Measurements from ENCODE around the gene GALK1. TPM values are rescaled to one million over a fixed set of nuclear protein-coding genes. Genes with fewer than 3 reads are reported as not detected.

GALK1 gene
- polyA plus RNA-seq, 3 donors = 44.8 to 108 (median 84.3) TPM

- 97% methylated on average over 26 of the region's 26 CpGs for WGBS (ENCODE audit: insufficient coverage)
- intact Hi-C loops (cut with micrococcal nuclease) = no loop called here
- DNase-seq = no peak
- Mint-ChIP-seq H3K36me3 (peaks cover 3% of the 10 kb centered on the region in 2 donors), H3K4me1 (peaks cover 31% of the 10 kb centered on the region), H3K4me3 (no peak overlapping the region), H3K27ac (peak overlapping the region; percentile 37 to 98 (median 76)), H3K9me3 (peaks cover 0 to 4% (median 0%) of the 10 kb centered on the region in 7 donors), H3K27me3 (ENCODE audit: low read depth in 3 of 3) (peaks cover 0 to 2% (median 0%) of the 10 kb centered on the region in 3 donors)
- no peak for TF ChIP-seq CTCF (IDR thresholded peaks at IDR 0.05)
- Histone ChIP-seq H3K79me2 (ENCODE audit: insufficient read depth, low read length) (no peaks in the 10 kb centered on the region), H3K4me3 (replicated peaks in 1 of 3; ENCODE audit: low read depth in 2 of 3, low read length in 3 of 3) (no peak overlapping the region), H2AFZ (ENCODE audit: insufficient read depth, low read depth, low read length, poor library complexity, severe bottlenecking) (no peak overlapping the region), H4K20me1 (ENCODE audit: insufficient read depth, low read length) (no peaks in the 10 kb centered on the region), H3K9ac (ENCODE audit: insufficient read depth, low read length, poor library complexity, severe bottlenecking) (no peak overlapping the region), H3K27me3 (ENCODE audit: control insufficient read depth in 2 of 2, insufficient read depth in 2 of 2, low read length in 2 of 2) (no peaks in the 10 kb centered on the region), H3K36me3 (replicated peaks in 1 of 2; ENCODE audit: control insufficient read depth in 1 of 2, insufficient read depth in 2 of 2, low read length in 2 of 2) (no peaks in the 10 kb centered on the region), H3K4me2 (replicated peaks; ENCODE audit: extremely low read depth, low read length, poor library complexity, severe bottlenecking) (no peak overlapping the region), H3K4me1 (ENCODE audit: control insufficient read depth in 1 of 2, insufficient read depth in 2 of 2, low read length in 2 of 2) (peaks cover 20 to 28% of the 10 kb centered on the region in 2 donors), H3K27ac (ENCODE audit: low read depth in 1 of 2, low read length in 2 of 2) (no peak overlapping the region), H3K9me3 (replicated peaks in 1 of 2; ENCODE audit: control insufficient read depth in 1 of 2, insufficient read depth in 1 of 2, low read length in 2 of 2) (no peaks in the 10 kb centered on the region)
Measured at GRCh38 chr17:75736173-75736835, 28.7 kb downstream of the GALK1 start.

- intact Hi-C loops (cut with micrococcal nuclease) = no loop called here
- Histone ChIP-seq H3K4me3 (replicated peaks in 1 of 3; ENCODE audit: low read depth in 2 of 3, low read length in 3 of 3) (no peak overlapping the region), H3K4me1 (ENCODE audit: control insufficient read depth in 1 of 2, insufficient read depth in 2 of 2, low read length in 2 of 2) (peaks cover 20 to 28% of the 10 kb centered on the region in 2 donors), H3K9ac (ENCODE audit: insufficient read depth, low read length, poor library complexity, severe bottlenecking) (no peak overlapping the region), H2AFZ (ENCODE audit: insufficient read depth, low read depth, low read length, poor library complexity, severe bottlenecking) (no peak overlapping the region), H4K20me1 (ENCODE audit: insufficient read depth, low read length) (no peaks in the 10 kb centered on the region), H3K27me3 (ENCODE audit: control insufficient read depth in 2 of 2, insufficient read depth in 2 of 2, low read length in 2 of 2) (no peaks in the 10 kb centered on the region), H3K36me3 (replicated peaks in 1 of 2; ENCODE audit: control insufficient read depth in 1 of 2, insufficient read depth in 2 of 2, low read length in 2 of 2) (no peaks in the 10 kb centered on the region), H3K4me2 (replicated peaks; ENCODE audit: extremely low read depth, low read length, poor library complexity, severe bottlenecking) (no peak overlapping the region), H3K79me2 (ENCODE audit: insufficient read depth, low read length) (no peaks in the 10 kb centered on the region), H3K9me3 (replicated peaks in 1 of 2; ENCODE audit: control insufficient read depth in 1 of 2, insufficient read depth in 1 of 2, low read length in 2 of 2) (no peaks in the 10 kb centered on the region), H3K27ac (ENCODE audit: low read depth in 1 of 2, low read length in 2 of 2) (no peak overlapping the region)
- peaks cover 0 to 4% (median 0%) of the 10 kb centered on the region in 7 donors for H3K9me3 Mint-ChIP-seq
- H3K4me3 Mint-ChIP-seq = no peak overlapping the region
- no CpG with 5 or more reads among the region's 4 CpGs for WGBS (ENCODE audit: insufficient coverage)
- peaks cover 0 to 2% (median 0%) of the 10 kb centered on the region in 3 donors for H3K27me3 Mint-ChIP-seq (ENCODE audit: low read depth in 3 of 3)
- H3K4me1 Mint-ChIP-seq = peaks cover 31% of the 10 kb centered on the region
- no peak for DNase-seq
- no peak for TF ChIP-seq CTCF (IDR thresholded peaks at IDR 0.05)
- peaks cover 3% of the 10 kb centered on the region in 2 donors for H3K36me3 Mint-ChIP-seq
- H3K27ac Mint-ChIP-seq = peak overlapping the region in 6 of 7 donors; percentile 10 to 83 (median 56)
Measured at GRCh38 chr17:75734674-75735294, 30.2 kb downstream of the GALK1 start.
